Measurements from ENCODE around the gene TLN1.

TLN1 gene

DNA sequence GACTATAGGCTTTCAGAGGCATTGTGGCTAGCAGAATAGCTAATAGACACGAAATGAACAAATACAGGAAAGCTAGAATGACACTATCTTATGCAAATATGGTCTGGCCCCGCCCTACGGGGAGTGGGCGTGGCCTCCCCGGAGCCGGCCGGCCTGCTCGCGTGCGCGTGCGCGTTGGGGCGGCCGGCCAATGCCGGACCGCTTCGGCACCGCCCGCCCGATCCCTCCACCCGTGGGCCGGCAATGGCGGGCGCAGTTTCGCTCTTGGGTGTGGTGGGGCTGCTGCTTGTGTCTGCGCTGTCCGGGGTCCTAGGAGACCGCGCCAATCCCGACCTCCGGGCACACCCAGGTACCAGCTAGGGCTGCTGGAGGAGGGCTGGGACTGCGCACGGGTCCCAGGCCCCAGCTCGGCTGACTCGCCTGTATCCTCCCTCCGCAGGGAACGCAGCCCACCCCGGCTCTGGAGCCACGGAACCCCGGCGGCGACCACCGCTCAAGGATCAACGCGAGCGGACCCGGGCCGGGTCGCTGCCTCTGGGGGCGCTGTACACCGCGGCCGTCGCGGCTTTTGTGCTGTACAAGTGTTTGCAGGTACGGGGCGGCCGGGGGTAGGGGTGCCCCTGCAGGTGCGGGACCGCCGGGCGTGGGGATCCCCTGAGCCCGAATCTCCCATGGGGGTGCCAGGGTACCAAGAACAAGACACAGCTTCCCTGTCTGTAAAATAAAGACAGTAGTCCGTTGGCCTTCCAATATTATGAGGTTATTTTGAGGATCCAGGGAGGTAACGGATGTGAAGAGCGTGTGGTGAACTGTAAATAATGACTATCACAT lies 73.6 kb downstream of the TLN1 start, which contains the start of gene CCDC107:
TSS of gene CCDC107 (plus strand) at position 156 of the 831 bp plus-strand sequence. CDS start at position 244, 88 bp downstream.
- DNase-seq, result peak; percentile 81

DNA sequence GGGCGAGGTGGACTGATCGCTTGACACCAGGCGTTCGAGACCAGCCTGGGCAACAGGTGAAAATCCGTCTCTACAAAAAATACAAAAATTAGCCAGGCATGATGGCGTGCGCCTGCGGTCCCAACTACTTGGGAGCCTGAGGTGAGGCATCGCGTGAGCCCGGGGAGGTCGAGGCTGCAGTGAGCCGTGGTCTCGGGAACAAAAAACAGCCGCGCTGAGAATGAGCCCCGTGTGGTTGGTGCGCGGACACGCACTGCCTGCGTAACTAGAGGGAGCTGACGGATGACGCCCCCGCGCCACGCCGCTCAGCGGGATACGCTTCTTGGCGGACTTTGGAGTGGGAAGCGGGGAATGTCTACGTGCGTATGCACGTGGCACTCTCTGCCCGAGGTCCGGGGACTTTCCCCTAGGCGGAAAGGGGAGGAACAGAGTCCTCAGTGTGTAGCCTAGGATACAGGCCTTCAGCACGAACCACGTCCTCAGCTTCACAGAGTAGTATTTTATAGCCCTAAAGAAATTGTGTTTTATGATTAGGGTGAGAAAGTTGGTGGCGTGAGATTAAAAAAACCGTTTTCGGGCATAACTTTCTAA lies 74.4 kb downstream of the TLN1 start, which contains the start of gene RMRP:
TSS of gene RMRP (minus strand) at position 474 of the 591 bp plus-strand sequence.
- peak; percentile 99 for DNase-seq

- peak; percentile 75 for DNase-seq
Observed at GRCh38 chr9:35656831-35657545, 75.0 kb downstream of the TLN1 start.

DNA sequence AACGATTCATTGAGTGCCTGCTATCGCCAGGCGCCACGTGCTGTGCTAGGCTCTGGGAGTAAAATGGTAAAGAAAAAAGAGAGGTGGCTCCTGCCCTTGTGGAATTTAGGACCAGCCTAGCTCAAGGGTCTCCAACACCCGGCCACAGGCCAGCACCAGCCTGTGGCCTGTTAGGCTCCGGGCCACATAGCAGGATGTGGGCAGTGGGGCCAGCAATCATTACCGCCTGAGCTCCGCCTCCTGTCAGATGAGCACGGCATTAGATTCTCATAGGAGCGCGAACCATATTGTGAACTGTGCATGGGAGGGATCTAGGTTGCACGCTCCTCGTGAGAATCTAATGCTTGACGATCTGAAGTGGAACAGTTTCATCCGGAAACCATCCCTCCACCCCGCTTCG lies 75.6 kb downstream of the TLN1 start:
- DNase-seq, result no peak

- no peak for DNase-seq
Observed at GRCh38 chr9:35653611-35654010, 78.4 kb downstream of the TLN1 start.

DNA sequence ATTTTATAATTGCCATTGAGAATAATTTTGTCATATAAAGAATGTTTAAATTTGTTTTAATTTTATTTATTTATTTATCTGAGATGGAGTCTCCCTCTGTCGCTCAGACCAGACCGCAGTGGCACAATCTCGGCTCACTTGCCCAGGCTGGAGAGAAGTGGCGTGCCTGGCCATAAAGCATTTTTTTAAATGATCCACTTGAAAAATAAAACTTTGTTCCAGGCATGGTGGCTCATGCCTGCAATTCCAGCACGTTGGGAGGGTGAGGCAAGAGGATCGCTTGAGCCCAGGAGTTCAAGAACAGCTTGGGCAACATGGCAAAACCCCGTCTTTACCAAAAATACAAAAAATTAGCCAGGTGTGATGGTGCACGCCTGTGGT lies 79.2 kb downstream of the TLN1 start:
- no peak for DNase-seq

DNA sequence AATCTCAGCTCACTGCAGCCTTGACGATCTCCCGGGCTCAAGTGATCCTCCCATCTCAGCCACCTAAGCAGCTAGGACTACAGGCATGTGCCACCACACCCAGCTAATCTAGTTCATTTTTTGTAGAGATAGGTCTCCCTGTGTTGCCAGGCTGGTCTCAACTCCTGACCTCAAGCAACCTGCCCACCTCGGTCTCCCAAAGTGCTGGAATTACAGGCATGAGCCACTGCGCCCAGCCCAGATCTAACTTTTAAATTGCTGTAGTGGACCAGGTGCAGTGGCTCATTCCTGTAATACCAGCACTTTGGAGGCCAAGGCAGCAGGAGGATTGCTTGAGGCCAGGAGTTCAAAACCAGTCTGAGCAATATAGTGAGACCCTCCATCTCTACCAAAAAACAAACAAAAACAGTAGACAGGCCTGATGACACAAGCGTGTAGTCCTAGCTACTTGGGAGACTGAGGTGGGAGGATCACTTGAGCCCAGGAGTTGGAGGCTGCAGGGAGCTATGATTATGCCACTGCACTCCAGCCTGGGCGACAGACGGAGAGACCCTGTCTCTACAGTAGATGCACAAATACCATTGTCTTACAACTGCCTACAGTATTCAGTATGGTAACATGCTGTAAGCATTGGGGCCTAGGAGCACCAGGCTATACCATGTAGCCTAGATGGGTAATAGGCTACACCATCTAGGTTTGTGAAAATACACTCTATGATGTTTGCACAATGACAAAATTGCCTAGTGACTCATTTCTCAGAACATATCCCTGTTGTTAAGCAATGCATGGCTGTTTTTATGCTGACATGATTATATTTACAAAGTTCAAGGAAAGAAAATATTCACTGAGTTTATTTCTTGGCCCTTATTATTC lies 79.8 kb downstream of the TLN1 start:
- DNase-seq, result no peak

DNA sequence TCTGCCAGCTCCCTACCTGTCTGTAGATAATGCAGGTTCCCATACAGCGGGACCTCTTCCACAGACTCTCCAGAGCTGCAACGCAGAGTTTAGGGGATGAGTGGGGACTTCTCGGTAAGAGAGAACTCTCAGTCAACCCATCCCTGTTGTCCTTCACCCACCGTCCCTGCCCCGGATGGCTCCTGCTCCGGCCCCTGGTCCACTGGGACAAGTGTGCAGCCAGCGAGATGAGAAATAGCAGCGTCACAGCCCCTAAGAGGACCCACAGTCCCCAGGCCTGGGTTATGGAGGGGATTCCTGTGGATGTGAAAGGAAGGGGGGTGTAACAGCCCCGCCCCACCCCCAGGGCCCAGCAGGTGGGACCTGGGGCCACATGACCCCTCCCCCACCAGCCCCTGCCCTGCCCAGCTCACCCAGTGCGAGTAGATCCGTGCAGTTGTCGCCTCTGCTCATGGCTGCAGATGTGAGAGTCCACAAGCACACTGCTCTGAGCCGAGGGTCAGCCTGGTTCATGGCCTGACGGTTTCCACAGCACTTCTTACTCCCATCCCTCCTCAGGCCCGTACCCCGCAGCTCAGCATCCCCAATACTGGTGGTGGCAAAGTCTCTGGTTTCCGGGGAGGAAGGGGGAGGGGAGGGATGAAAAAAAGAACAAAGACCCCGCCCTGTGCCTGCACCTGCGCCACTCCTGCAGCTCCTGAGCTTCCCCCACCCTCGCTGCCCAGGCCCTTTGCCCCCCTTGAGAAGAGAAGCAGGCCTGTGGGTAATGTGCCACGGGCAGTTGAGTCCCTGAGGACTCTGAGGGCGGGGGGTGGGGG lies 81.4 kb downstream of the TLN1 start, which contains the start of gene SIT1:
TSS of gene SIT1 (minus strand) at position 591 of the 818 bp plus-strand sequence. CDS start at position 513, 78 bp downstream.
- no peak for DNase-seq

DNA sequence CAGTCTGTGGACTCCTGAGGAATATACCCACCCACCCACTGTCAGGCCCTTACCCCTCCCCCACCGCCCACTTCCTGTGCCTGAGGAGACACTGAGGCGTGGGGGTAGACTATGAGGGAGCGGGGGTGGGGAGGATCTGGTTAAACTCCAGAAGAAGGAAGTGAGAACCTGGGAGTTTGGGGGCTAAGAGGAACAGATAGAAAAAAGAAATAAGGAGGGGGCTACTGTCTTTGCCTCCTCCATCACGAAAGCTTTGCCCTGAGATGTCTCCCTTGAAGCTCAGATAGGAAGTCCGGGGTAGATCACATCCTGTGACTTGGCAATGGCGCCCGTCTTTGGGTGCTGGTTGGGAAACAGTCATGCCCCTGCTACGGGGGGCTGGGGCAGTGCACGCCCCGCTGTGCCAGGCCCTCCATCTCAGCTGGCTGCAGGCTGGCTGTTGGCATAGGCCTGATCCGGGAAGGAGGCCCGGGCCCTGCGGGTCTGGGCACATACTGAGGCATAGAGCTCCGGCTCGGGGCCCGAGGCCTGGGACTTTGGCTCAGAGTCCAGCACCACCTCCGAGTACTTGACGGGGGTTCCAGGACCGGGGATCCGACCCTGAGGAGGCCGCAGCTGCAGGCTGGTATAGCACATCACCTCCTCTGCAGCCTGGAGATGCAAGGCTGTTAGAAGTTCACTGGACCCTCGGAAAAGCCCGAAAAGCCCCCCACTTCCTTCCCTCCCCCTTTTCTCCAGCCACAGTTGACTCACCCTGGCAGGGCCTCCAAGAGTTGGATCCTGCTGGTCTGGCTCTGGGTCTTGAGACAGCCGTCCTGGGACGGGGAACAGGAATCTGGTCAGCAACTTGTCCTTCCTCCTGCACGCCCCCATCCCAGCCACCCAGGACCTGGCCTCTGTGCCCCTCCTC lies 82.3 kb downstream of the TLN1 start:
- DNase-seq, result no peak

All from COR-L47 (cell line).